Measurements from ENCODE around the gene SUOX.

DNA sequence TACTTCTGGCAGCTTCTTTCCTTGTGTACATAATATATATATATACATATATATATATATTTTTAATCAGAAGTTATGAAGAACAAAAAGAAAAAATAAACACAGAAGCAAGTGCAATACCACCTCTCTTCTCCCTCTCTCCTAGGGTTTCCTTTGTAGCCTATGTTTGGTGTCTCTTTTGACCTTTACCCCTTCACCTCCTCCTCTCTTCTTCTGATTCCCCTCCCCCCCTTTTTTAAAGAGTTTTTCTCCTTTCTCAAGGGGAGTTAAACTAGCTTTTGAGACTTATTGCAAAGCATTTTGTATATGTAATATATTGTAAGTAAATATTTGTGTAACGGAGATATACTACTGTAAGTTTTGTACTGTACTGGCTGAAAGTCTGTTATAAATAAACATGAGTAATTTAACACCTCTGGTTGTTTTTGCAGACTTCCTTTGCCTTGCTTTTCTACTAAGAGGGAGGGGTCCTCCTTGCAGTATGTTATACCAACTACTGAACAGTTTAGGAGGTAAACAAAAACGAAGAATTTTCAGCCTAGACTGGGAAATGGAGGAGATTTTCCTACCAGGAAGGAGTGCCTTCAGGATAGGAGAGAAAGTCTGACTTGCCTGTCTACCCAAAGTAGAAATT, 41.1 kb downstream of the SUOX start:
- TF ChIP-seq TAF1 (IDR thresholded peaks at IDR 0.05; ENCODE audit: borderline replicate concordance, low read depth, low read length) (no peak), POLR2AphosphoS5 (IDR thresholded peaks at IDR 0.05; ENCODE audit: low read depth, low read length) (no peak)

Measured in GM12892 (cell line).